HEK293 (cell line): ENCODE results near the gene LGALS1.
A peak's percentile ranks its signal among the peaks of the same experiment; 100 is the strongest.

Experiments
- KLF7 ChIP-seq: fragments of 450-650 bp; formaldehyde crosslinking; IDR thresholded peaks from 2 replicates; pipeline ENCODE4 v1.5.1; 2016; ENCODE audit warnings: missing biosample characterization, missing genetic modification characterization, borderline replicate concordance
- MZF1 ChIP-seq: fragments of 450-650 bp; formaldehyde crosslinking; IDR thresholded peaks from 2 replicates; pipeline ENCODE4 v1.5.1; 2017; ENCODE audit warnings: missing biosample characterization, missing genetic modification characterization, borderline replicate concordance
- PRDM1 ChIP-seq: fragments of 450-650 bp; formaldehyde crosslinking; IDR thresholded peaks from 2 replicates; pipeline ENCODE4; 2016; ENCODE audit warnings: missing biosample characterization, missing genetic modification characterization
- REPIN1 ChIP-seq: fragments of 450-650 bp; formaldehyde crosslinking; IDR thresholded peaks from 2 replicates; pipeline ENCODE4 v1.5.1; 2017; ENCODE audit warnings: missing biosample characterization, missing genetic modification characterization, low read depth
- SP2 ChIP-seq: fragments of 450-650 bp; formaldehyde crosslinking; IDR thresholded peaks from 2 replicates; pipeline ENCODE4 v1.5.1; 2016; ENCODE audit warnings: missing biosample characterization, missing genetic modification characterization
- SP3 ChIP-seq: fragments of 450-650 bp; formaldehyde crosslinking; IDR thresholded peaks from 2 replicates; pipeline ENCODE4 v1.5.1; 2016; ENCODE audit warnings: missing biosample characterization, missing genetic modification characterization
- ZNF174 ChIP-seq: fragments of 450-650 bp; formaldehyde crosslinking; IDR thresholded peaks from 2 replicates; pipeline ENCODE4 v1.5.0; 2017; ENCODE audit warnings: missing biosample characterization, mild to moderate bottlenecking, missing genetic modification characterization
- ZNF221 ChIP-seq: fragments of 450-650 bp; formaldehyde crosslinking; IDR thresholded peaks from 2 replicates; pipeline ENCODE4 v1.5.1; 2017; ENCODE audit warnings: missing biosample characterization, missing genetic modification characterization, borderline replicate concordance
- ZNF266 ChIP-seq: fragments of 450-650 bp; formaldehyde crosslinking; IDR thresholded peaks from 2 replicates; pipeline ENCODE4 v1.5.1; 2016; ENCODE audit warnings: missing biosample characterization, missing genetic modification characterization, low read depth
- ZNF341 ChIP-seq: fragments of 450-650 bp; formaldehyde crosslinking; IDR thresholded peaks from 2 replicates; pipeline ENCODE4; 2016; ENCODE audit warnings: low read depth, missing biosample characterization, missing genetic modification characterization
- ZNF404 ChIP-seq: fragments of 450-650 bp; formaldehyde crosslinking; IDR thresholded peaks from 2 replicates; pipeline ENCODE4 v1.5.1; 2017; ENCODE audit warnings: missing biosample characterization, missing genetic modification characterization
- ZNF654 ChIP-seq: fragments of 450-650 bp; formaldehyde crosslinking; IDR thresholded peaks from 2 replicates; pipeline ENCODE4 v1.5.1; 2016; ENCODE audit warnings: low read depth, missing biosample characterization, missing genetic modification characterization
- ZNF76 ChIP-seq: fragments of 450-650 bp; formaldehyde crosslinking; IDR thresholded peaks from 2 replicates; pipeline ENCODE4; 2016; ENCODE audit warnings: low read depth, missing biosample characterization, missing genetic modification characterization, borderline replicate concordance
- ZXDB ChIP-seq: fragments of 450-650 bp; formaldehyde crosslinking; IDR thresholded peaks from 2 replicates; pipeline ENCODE4 v1.5.1; 2016; ENCODE audit warnings: missing biosample characterization, missing genetic modification characterization
- TF ChIP-seq, protein P1 (sequence below): fragments of 450-650 bp; formaldehyde crosslinking; conservative IDR thresholded peaks from 2 replicates; pipeline ENCODE4 v1.5.1; 2016; ENCODE audit warnings: low read depth, missing biosample characterization, missing genetic modification characterization
- TF ChIP-seq, protein P2 (sequence below): sonication (generic); formaldehyde crosslinking; IDR thresholded peaks from 2 replicates; pipeline ENCODE4 v1.8.1; 2022; ENCODE audit warnings: mild to moderate bottlenecking, moderate library complexity, missing genetic modification reagents
- TF ChIP-seq, protein P3 (sequence below): fragments of 450-650 bp; formaldehyde crosslinking; IDR thresholded peaks from 2 replicates; pipeline ENCODE4 v1.5.1; 2016; ENCODE audit warnings: missing biosample characterization, missing genetic modification characterization
- TF ChIP-seq, protein P4 (sequence below): fragments of 450-650 bp; IDR thresholded peaks from 2 replicates; pipeline ENCODE4 v1.5.1; 2018; ENCODE audit warnings: missing biosample characterization, missing genetic modification characterization
- TF ChIP-seq, protein P5 (sequence below): fragments of 450-650 bp; formaldehyde crosslinking; IDR thresholded peaks from 2 replicates; pipeline ENCODE4 v1.5.1; 2016; ENCODE audit warnings: missing biosample characterization, missing genetic modification characterization
- TF ChIP-seq, protein P6 (sequence below): fragments of 450-650 bp; formaldehyde crosslinking; IDR thresholded peaks from 2 replicates; pipeline ENCODE4 v1.5.1; 2016; ENCODE audit warnings: missing biosample characterization, missing genetic modification characterization
- TF ChIP-seq, protein P7 (sequence below): fragments of 450-650 bp; formaldehyde crosslinking; IDR thresholded peaks from 2 replicates; pipeline ENCODE4 v1.5.1; 2016; ENCODE audit warnings: missing biosample characterization, missing genetic modification characterization

Gene LGALS1

DNA sequence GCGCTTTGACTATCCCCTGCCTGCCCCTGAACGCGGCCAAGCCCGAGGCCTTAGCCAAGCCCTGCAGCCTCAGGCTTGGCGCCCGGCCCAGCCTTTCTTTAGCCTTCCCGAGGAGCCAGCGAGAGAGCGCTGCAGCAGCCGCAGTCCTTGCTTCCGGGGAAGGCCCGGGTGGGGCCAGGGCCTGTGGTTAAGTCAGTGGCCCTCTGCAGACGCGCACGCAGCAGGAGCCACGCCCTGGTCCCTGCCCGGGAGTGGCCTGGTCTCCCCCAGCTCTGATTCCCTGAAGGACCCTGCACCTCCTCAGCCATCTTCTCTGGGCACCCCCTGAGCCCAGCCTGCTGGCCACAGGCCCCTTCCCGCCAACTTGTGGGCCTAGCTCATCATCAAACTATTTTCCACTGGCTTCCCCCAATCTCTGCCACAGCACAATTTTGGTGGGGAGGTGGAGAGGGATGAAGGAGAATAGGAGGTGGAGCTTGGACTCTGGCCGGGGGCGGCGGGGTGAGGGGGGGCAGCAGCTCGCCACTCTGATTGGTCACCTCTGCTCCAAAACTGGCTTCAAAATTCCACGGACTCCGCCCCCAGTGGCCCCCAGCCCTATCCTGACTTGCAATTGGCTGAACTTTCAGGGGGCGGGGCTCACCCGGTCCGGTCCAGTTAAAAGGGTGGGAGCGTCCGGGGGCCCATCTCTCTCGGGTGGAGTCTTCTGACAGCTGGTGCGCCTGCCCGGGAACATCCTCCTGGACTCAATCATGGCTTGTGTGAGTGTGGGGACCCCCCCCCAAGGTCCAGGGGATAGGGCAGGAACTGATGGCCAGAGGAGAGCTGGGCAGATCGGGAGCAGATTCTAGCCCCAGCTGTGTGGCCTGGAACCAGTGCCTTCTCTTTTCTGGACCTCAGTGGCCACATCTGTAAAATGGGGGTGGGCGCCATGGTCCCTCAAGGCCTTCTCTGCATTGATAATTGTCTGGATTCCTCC is at the start of gene LGALS1 (continued):
- TF ChIP-seq REPIN1 (tag by site-specific recombination) (no peak), KLF7 (tag by site-specific recombination) (peak; percentile 98), PRDM1 (tag by site-specific recombination) (no peak), SP2 (tag by site-specific recombination) (peak; percentile 89), ZXDB (tag by site-specific recombination) (peak; percentile 77; the same call in 1 of the 2 replicates), ZNF654 (tag by site-specific recombination) (no peak), ZNF404 (tag by site-specific recombination) (no peak), ZNF221 (tag by site-specific recombination) (no peak), MZF1 (tag by site-specific recombination) (no peak), ZNF174 (tag by site-specific recombination) (no peak), SP3 (tag by site-specific recombination) (peak; percentile 78), ZNF266 (tag by site-specific recombination) (no peak), ZNF76 (tag by site-specific recombination) (no peak), ZNF341 (tag by site-specific recombination) (peak; percentile 80)
- TF ChIP-seq, protein P1, sequence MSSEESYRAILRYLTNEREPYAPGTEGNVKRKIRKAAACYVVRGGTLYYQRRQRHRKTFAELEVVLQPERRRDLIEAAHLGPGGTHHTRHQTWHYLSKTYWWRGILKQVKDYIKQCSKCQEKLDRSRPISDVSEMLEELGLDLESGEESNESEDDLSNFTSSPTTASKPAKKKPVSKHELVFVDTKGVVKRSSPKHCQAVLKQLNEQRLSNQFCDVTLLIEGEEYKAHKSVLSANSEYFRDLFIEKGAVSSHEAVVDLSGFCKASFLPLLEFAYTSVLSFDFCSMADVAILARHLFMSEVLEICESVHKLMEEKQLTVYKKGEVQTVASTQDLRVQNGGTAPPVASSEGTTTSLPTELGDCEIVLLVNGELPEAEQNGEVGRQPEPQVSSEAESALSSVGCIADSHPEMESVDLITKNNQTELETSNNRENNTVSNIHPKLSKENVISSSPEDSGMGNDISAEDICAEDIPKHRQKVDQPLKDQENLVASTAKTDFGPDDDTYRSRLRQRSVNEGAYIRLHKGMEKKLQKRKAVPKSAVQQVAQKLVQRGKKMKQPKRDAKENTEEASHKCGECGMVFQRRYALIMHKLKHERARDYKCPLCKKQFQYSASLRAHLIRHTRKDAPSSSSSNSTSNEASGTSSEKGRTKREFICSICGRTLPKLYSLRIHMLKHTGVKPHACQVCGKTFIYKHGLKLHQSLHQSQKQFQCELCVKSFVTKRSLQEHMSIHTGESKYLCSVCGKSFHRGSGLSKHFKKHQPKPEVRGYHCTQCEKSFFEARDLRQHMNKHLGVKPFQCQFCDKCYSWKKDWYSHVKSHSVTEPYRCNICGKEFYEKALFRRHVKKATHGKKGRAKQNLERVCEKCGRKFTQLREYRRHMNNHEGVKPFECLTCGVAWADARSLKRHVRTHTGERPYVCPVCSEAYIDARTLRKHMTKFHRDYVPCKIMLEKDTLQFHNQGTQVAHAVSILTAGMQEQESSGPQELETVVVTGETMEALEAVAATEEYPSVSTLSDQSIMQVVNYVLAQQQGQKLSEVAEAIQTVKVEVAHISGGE (tag by site-specific recombination), result no peak
- TF ChIP-seq, protein P2, sequence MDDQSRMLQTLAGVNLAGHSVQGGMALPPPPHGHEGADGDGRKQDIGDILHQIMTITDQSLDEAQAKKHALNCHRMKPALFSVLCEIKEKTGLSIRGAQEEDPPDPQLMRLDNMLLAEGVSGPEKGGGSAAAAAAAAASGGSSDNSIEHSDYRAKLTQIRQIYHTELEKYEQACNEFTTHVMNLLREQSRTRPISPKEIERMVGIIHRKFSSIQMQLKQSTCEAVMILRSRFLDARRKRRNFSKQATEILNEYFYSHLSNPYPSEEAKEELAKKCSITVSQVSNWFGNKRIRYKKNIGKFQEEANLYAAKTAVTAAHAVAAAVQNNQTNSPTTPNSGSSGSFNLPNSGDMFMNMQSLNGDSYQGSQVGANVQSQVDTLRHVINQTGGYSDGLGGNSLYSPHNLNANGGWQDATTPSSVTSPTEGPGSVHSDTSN (CRISPR knock-in tag), result 0 out of 2 replicates have a peak, but pooled peaks have one; percentile 35
- TF ChIP-seq, protein P3, sequence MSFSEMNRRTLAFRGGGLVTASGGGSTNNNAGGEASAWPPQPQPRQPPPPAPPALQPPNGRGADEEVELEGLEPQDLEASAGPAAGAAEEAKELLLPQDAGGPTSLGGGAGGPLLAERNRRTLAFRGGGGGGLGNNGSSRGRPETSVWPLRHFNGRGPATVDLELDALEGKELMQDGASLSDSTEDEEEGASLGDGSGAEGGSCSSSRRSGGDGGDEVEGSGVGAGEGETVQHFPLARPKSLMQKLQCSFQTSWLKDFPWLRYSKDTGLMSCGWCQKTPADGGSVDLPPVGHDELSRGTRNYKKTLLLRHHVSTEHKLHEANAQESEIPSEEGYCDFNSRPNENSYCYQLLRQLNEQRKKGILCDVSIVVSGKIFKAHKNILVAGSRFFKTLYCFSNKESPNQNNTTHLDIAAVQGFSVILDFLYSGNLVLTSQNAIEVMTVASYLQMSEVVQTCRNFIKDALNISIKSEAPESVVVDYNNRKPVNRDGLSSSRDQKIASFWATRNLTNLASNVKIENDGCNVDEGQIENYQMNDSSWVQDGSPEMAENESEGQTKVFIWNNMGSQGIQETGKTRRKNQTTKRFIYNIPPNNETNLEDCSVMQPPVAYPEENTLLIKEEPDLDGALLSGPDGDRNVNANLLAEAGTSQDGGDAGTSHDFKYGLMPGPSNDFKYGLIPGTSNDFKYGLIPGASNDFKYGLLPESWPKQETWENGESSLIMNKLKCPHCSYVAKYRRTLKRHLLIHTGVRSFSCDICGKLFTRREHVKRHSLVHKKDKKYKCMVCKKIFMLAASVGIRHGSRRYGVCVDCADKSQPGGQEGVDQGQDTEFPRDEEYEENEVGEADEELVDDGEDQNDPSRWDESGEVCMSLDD (tag by site-specific recombination), result peak; percentile 36; the same call in 1 of the 2 replicates
- TF ChIP-seq, protein P4, sequence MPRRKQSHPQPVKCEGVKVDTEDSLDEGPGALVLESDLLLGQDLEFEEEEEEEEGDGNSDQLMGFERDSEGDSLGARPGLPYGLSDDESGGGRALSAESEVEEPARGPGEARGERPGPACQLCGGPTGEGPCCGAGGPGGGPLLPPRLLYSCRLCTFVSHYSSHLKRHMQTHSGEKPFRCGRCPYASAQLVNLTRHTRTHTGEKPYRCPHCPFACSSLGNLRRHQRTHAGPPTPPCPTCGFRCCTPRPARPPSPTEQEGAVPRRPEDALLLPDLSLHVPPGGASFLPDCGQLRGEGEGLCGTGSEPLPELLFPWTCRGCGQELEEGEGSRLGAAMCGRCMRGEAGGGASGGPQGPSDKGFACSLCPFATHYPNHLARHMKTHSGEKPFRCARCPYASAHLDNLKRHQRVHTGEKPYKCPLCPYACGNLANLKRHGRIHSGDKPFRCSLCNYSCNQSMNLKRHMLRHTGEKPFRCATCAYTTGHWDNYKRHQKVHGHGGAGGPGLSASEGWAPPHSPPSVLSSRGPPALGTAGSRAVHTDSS (tag by site-specific recombination), result peak; percentile 45; the same call in 1 of the 2 replicates
- TF ChIP-seq, protein P5, sequence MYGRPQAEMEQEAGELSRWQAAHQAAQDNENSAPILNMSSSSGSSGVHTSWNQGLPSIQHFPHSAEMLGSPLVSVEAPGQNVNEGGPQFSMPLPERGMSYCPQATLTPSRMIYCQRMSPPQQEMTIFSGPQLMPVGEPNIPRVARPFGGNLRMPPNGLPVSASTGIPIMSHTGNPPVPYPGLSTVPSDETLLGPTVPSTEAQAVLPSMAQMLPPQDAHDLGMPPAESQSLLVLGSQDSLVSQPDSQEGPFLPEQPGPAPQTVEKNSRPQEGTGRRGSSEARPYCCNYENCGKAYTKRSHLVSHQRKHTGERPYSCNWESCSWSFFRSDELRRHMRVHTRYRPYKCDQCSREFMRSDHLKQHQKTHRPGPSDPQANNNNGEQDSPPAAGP (tag by site-specific recombination), result peak; percentile 63
- TF ChIP-seq, protein P6, sequence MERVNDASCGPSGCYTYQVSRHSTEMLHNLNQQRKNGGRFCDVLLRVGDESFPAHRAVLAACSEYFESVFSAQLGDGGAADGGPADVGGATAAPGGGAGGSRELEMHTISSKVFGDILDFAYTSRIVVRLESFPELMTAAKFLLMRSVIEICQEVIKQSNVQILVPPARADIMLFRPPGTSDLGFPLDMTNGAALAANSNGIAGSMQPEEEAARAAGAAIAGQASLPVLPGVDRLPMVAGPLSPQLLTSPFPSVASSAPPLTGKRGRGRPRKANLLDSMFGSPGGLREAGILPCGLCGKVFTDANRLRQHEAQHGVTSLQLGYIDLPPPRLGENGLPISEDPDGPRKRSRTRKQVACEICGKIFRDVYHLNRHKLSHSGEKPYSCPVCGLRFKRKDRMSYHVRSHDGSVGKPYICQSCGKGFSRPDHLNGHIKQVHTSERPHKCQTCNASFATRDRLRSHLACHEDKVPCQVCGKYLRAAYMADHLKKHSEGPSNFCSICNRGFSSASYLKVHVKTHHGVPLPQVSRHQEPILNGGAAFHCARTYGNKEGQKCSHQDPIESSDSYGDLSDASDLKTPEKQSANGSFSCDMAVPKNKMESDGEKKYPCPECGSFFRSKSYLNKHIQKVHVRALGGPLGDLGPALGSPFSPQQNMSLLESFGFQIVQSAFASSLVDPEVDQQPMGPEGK, result peak; percentile 98
- TF ChIP-seq, protein P7, sequence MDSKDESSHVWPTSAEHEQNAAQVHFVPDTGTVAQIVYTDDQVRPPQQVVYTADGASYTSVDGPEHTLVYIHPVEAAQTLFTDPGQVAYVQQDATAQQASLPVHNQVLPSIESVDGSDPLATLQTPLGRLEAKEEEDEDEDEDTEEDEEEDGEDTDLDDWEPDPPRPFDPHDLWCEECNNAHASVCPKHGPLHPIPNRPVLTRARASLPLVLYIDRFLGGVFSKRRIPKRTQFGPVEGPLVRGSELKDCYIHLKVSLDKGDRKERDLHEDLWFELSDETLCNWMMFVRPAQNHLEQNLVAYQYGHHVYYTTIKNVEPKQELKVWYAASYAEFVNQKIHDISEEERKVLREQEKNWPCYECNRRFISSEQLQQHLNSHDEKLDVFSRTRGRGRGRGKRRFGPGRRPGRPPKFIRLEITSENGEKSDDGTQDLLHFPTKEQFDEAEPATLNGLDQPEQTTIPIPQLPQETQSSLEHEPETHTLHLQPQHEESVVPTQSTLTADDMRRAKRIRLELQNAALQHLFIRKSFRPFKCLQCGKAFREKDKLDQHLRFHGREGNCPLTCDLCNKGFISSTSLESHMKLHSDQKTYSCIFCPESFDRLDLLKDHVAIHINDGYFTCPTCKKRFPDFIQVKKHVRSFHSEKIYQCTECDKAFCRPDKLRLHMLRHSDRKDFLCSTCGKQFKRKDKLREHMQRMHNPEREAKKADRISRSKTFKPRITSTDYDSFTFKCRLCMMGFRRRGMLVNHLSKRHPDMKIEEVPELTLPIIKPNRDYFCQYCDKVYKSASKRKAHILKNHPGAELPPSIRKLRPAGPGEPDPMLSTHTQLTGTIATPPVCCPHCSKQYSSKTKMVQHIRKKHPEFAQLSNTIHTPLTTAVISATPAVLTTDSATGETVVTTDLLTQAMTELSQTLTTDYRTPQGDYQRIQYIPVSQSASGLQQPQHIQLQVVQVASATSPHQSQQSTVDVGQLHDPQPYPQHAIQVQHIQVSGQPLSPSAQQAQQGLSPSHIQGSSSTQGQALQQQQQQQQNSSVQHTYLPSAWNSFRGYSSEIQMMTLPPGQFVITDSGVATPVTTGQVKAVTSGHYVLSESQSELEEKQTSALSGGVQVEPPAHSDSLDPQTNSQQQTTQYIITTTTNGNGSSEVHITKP (tag by site-specific recombination), result peak; percentile 79
